GM18508 (cell line): ENCODE results near the gene MTOR.
"Not testable (repeated sequence)": the region's sequence is repeated elsewhere in the genome, so short reads cannot be mapped to it uniquely, and the experiment has no call there.

ENCODE experiments used
- ATAC-seq: cut with Tn5 transposase; IDR thresholded peaks from one replicate; pipeline ENCODE4 v1.9.1; 2021; ENCODE audit warnings: moderate number of reproducible peaks; ENCODE audit not compliant: insufficient read depth, unreplicated experiment

The MTOR gene

DNA sequence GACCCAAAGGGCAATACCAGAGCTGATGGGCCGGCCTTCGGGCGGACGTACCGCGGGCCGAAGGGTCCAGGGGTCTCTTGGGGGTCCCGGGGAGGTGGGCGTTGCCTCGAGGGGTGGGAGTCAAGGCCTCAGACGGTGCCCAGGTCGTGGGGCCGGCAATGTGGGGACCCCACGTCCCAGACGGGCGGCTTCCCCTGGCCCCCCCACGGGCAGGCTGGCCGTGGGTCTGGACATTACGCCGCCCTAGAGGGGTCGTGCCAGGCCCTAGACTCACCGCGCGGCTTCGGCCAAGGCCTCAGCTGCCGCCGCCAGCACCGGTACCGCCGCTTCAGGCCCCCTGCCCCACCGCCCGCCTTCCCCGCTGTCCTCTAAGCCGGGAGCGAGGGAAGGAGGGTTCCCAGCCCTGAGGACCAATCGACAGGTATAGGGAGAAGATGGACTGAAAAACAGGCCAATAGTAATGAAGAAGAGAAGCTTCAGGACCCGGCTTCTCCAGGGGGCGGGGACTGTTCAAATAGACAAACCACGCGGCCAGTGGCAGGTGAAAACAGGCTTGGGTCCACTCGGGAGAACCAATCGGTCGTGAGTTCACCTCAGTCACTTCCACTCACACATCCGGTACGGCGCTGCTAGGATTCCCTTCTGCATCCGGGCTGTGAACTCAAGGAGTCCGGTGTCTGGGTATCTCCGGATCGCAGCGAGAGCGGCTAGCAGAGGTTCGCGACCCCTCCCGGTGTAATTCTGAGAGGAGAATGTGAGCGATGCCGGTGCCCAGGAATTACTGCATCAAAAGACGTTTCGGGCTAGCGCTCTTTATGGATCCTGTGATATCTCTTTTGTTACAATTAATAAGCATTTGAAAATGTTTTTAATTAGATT is at the start of gene MTOR:
Gene MTOR, minus strand, starts transcription at position 381 of the 879 bp plus-strand sequence. CDS start 3,142 bp downstream, outside the sequence.
- ATAC-seq = peak; percentile 91

DNA sequence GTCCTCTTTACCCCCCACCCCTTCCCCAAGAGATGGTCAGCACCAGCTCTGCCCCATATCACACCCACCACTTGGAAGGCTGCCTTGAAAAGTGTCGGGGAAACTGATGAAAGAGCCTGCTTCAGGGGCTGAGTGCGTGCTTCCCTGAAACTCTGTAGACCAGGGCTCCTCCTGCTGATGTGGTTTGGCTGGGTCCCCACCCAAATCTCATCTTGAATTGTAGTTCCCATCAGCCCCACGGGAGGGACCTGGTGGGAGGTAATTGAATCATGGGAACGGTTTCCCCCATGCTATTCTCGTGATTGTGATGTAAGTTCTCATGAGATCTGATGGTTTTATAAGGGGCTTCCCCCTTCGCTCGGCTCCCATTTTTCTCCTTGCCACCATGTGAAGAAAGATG is 47.0 kb upstream of the MTOR start:
- ATAC-seq = no peak

DNA sequence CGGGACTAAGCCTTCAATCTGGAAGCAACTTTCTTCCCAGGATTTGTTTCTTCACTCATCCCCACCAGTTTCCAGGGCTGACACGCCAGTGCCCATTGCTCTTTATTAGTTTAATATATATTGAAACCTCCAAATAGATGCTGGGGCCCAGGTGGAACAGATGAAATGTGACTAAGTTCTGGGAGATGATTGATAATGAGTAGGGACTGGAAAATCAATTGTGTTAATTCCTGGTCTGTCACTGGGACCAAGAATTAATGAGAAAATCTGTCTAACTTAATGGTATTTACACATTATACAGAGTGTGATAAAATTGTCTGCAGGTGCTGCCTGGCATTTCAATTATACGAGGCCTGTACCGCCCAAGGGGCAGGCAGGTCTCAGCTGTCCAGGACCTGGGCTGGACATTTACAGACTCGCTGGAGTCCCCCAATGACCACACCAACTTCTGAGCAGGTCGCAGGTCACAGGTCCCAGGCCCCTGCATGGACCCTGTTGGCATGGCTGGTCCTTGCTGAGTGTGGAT is 46.4 kb upstream of the MTOR start:
- ATAC-seq = no peak

DNA sequence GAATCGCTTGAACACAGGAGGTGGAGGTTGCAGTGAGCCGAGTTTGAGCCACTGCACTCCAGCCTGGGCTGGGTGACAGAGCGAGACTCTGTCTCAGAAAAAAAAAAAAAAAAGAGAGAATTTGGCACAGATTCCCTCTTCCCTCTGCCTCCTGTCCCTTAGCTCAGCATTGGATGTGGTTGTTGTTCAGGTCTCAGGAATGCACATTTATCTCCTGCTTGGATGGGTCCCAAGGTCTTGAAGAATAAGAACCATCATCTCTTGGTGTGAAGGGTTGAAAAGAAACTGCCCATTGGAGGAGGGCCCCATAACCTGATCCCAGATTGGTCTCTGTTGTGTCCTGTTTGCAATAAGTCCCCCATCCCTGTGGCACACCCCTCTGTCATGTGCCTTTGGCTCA is 45.5 kb upstream of the MTOR start:
- ATAC-seq = no peak

DNA sequence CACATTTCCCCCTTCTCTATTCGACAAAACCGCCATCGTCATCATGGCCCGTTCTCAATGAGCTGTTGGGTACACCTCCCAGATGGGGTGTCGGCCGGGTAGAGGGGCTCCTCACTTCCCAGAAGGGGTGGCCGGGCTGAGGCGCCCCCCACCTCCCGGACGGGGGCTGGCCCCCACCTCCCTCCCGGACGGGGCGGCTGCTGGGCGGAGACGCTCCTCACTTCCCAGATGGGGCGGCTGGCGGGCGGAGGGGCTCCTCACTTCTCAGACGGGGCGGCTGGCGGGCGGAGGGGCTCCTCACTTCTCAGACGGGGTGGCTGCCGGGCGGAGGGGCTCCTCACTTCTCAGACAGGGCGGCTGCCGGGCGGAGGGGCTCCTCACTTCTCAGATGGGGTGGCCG is 43.2 kb upstream of the MTOR start:
- ATAC-seq = not testable (repeated sequence)

DNA sequence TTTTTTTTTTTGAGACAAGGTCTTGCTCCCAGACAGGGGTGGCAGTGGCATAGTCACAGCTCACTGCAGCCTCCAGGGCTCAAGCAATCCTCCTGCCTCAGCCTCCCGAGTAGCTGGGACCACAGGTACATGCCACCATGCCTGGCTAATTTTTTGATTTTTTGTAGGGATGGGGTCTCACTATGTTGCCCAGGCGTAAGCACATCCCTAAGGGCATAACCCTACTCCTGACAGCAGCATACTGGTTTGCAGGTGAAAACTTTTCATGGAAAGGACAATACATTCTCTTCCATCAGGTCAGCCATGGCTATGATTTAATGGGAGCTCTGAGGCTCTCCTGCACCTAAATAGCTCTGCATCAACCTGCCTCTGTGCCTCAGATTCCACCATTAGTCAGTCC is 40.0 kb upstream of the MTOR start:
- no peak for ATAC-seq

DNA sequence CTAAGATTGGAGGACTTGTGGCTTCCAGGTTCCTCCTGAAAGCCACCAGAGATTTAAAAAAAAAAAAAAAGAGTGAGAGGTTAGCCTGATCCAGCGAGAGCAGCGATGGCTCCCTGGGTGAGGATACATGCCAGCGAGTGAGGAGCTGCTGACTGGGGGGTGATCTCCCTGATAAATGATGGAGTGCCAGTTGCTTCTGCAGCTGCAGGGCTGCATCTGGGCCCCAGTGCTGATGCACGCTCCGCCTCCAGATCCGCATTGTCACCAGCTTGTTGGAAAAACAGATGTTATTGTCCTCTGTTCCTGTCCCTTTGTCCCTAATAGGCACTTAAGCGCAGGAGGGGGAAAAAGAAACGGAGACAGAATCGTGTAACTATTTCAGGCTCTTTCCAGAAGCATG is 39.2 kb upstream of the MTOR start:
- no peak for ATAC-seq

DNA sequence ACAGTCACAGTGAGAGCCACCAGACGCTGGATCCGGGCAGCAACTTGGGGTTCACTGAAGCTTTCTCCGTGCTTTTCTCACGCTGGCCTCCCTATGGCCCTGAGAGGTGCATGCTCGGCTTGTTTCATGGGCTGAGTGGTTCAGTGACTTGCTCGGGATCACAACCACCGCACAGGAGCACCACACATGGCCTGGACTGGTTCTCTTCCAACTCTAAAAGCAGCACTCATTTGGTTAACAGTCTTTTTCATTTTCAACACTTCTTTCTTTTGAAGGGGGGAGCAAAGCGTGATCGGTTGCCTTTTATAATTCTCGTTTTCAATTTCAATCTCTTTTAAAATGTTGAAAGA is 36.8 kb upstream of the MTOR start:
- ATAC-seq = no peak

DNA sequence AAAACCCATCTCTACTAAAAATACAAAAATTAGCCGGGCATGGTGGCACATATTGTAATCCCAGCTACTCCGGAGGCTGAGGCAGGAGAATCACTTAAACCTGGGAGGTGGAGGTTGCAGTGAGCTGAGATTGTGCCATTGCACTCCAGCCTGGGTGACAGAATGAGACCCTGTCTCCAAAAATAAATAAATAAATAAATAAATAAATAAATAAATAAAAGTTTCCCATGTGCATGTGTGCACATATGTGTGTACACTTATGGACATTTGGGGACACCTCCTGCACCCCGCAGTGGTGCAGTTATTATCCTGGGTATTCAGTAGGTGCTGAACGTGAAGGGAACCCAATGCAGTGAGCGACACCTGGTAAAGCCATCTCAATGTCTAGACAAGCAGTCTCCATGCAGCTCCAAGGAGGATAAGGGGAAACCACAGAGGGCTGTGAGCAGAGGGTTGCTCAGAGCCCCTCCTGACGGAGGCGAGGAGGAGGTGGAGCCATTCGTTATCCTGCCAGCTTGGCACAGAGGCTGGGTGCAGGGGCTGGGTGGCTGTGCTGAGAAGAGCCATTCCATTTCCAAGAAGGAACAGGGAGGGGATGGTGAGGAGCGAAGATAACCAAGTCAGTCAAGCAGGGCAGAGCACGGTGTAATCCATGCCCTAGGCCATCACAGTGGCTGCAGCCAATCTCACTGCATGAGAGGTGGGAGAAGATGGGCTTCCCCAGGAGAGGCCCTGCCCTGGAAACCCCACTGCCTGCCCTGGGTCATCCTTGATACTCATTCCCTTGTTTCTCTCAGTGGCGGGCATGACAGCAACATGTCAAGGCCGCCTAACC is 36.3 kb upstream of the MTOR start:
- ATAC-seq = no peak

DNA sequence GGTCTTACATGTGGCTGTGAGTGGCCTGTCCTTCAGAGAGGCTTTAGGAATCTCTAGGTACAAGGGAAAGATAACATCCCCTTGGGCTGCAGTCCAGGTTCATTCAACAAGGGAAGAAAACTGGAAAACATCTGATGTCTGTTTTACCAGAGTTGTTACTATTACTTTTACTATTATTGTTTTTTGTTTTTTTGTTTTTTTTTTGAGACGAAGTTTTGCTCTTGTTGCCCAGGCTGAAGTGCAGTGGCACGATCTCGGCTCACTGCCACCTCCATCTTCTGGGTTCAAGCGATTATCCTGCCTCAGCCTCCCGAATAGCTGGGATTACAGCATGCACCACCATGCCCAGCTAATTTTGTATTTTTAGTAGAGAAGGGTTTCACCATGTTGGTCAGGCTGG is 35.4 kb upstream of the MTOR start:
- not testable (repeated sequence) for ATAC-seq

DNA sequence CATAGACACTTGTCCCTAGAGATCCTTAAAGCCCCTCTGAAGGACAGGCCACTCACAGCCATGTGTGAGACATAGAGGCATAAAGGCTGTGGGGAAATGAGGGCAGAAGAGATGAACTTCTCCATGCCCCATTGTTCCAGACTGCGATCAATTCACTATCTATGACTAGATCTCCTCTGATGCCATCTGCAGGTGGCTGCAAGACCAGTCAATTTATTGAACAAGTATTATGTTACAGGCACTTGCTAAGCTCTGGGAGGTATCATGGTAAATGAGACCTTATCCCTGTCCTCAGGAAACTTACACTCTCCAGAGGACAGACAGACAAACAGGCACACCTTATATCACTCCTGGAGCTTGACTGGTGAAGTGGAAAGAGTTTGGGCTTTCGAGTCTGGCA is 33.6 kb upstream of the MTOR start:
- no peak for ATAC-seq

DNA sequence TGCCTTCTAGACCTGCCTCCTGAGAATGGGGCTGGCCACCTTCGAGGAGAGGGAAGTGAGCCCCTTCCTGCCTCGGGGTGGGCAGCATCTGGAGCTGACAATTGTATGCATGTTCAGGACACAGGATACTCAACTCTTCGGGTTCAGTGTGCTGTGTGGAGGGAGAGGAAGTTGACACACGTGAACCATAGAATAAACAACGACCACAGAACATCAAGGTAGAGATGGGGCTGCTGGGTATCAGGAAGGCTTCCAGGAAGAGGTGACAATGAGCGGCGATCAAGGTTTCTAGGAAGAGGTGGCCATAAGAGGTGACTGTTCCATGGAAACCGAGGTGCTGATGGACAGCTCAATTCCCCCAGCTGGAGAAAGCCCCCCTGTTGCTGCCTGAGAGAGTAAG is 32.6 kb upstream of the MTOR start:
- no peak for ATAC-seq

DNA sequence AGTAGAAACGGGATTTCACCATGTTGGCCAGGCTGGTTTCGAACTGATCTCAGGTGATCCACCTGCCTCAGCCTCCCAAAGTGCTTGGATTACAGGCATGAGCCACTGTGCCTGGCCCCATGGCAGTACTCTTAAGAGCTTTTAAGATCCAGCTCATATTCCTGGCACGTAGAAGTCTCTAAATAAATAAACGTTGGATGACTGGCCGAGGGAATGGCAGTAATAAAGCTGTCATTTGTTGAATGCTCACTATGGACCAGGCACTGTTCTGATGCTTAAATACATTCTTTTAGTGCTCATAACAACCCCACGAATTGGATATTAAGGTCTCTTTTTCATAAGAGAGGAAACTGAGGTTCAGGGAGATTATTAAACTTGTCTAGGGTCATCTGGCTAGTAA is 31.5 kb upstream of the MTOR start:
- no peak for ATAC-seq

DNA sequence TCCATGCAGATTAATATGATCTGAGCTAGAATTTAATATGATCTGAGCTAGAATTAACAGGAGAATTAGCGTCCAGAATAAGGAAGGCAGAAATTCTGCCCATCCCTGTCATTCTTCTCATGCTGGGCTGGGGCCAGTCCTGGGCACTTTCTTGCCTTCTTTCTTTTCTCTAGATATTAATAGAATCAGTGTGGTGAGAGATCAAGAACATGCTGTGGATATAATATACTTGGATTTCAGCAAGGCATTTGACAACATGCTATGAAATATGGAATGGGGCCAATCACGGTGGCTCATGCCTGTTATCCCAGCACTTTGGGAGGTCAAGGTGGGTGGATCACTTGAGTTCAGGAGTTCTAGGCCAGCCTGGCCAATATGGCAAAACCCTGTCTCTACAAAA is 28.7 kb upstream of the MTOR start:
- ATAC-seq = no peak

DNA sequence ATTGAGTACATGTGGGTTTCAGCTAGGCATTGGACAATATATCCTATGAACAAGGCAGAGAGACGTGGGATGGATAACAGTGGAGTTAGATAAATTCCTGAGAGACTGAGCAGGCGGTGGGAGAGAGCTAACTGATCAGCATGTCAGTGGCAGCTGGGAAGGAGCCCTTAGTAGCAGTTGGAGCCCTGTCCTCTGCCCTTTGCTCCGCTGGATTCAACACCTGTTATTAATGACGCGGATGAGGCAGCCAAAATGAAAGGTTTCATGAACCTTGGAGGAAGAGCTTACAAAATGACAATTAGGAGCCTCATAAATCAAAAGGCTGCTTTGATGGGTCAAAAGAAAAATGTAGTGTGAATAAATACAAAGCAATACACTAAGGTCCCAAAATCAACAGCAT is 26.7 kb upstream of the MTOR start:
- ATAC-seq = no peak

DNA sequence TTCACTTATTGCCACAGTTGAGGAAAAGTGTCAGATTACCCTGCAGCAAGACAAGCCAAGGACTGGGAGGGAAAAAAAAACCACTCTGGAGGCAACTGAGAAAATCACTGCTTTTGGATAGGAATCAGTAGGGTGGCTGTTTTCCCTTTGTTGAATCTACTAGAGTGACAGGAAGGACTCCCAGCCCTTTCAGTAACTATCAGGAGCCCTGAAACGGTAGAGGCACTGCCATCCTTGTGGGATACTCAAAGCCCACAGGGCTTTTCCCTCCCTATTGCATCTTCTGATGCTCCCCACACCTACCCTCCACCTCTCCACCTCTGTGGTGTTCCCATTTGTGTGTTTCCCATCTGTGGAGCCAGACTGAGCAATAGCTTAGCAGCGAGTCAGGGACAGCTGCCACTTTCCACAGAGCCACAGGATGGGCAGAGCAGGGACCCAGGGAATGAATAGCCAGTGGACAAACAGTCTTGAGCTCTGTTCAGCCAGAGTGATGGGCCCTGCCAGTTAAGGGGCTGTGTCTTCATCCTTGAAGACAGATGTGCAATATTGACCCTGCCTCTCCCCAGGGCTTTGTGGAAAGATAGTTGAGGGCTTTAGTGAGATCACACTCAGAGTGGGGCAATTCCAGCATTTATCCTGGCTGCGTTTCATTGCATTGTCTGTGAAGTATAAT is 24.5 kb upstream of the MTOR start:
- ATAC-seq = no peak

DNA sequence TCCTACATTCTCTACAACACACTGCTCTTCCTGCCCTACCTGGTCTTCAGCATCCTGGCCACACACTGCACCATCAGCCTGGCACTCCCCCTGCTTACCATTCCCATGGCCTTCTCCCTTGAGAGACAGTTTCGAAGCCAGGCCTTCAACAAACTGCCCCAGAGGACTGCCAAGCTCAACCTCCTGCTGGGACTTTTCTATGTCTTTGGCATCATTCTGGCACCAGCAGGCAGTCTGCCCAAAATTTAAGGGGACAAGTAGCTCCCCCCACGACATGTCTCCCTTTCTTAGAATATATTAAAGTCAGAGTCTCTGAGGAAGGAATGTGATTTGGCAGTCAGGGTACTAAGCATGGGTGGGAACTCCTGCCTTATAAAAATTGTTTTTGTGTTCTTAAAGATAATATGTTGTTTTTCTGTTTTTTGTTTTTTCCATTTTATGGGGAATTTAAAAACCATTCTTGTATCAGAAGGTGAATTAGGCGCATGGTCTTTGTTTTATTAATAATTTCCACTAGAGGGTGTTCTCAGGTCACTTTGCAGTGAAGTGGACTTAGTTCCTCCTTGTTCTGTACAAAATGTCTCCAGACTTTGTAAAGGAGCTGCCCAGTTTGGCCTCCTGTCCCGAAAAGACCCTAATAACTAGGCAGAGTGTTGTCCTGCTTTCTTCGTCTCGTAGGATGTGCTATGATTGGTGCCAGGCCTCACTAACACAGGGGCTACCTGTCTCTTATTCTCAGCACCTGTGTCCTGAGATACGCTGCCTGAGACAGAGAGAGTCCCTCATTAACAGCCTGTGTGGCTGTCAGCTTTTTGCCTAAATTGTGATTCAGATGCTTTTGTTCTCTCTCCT is 23.8 kb upstream of the MTOR start:
- no peak for ATAC-seq

DNA sequence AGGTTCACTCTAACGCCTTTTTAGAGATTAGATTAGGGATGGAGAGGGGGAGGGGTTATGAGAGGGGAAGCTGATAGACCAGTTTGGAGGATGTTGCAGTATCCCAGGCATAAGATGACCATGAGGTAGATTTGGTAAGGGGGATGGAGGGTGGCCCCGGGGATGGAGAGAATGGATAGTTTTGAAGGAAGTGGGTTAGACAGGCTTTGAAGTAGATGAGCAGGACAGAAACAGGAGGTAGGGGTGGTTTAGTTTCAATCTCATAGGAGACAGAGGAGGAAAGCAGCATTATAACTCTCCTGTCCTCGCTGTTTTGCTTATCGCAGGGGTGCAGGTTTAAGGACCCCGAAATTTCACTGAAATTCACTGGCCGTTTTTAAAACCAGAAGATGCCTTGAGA is 22.4 kb upstream of the MTOR start:
- ATAC-seq = no peak

DNA sequence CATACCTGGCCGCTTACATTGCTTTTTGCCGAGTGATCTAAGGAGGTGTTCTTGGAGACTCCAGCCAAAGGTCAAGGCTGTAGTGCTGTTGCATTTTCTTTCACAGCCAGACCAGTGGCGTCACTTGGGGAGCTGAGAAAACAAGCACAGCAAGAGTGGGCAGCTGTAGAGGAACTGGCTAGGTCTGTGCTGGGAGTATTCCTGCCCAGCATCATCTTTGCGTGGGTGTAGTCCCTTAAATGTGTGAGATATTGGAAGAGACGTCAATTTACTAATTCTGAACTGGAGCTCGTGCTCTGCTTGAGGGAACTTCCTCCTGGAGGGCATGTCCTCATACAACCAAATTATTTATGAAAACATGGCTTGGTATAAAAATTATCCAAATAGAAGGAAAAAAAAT is 20.8 kb upstream of the MTOR start:
- ATAC-seq = no peak
